Cardiac muscle cell (in vitro differentiated cells and primary cell): ENCODE data around the gene SURF4. TPM values are rescaled to one million over a fixed set of nuclear protein-coding genes. Genes with fewer than 3 reads are reported as not detected.

Experiments
- DNase-seq, 2 donors: peaks; one replicate each; pipeline versions ENCODE4 v3.0.0 to v3.0.0-alpha.2; 2010 to 2017; ENCODE audit warnings: low read depth in 1 of 2, low spot score in 1 of 2
- H3K27ac ChIP-seq: fragments of 200-600 bp; sonication (generic); 2 replicates; pipeline ENCODE4 v1.5.1; 2016
- H3K27me3 ChIP-seq: fragments of 200-600 bp; sonication (generic); 2 replicates; pipeline ENCODE4 v1.6.0; 2016; ENCODE audit warnings: control low read depth
- H3K36me3 ChIP-seq: fragments of 200-600 bp; sonication (generic); 2 replicates; pipeline ENCODE4 v1.5.1; 2016; ENCODE audit warnings: control low read depth
- H3K4me1 ChIP-seq: fragments of 200-600 bp; sonication (generic); 2 replicates; pipeline ENCODE4 v1.8.1; 2017; ENCODE audit warnings: low read depth, mild to moderate bottlenecking, mixed run types
- H3K4me3 ChIP-seq: fragments of 200-600 bp; sonication (generic); 2 replicates; pipeline ENCODE4 v1.5.1; 2016; ENCODE audit warnings: mild to moderate bottlenecking
- H3K9me3 ChIP-seq: fragments of 200-600 bp; sonication (generic); 2 replicates; pipeline ENCODE4 v1.5.1; 2017; ENCODE audit warnings: low read depth, mild to moderate bottlenecking, control low read depth
- polyA plus RNA-seq: library from polyadenylated mRNA; unstranded; fragments of >200 nt; fragmentation: Nextera tagmentation; extraction: Ambion mirVana; gene quantifications from 2 replicates; pipeline ENCODE4 v1.2.1, GENCODE V29; 2016
- total RNA-seq: library from RNA; depleted of rRNA; stranded (reverse); fragments of >200 nt; gene quantifications from 2 replicates; pipeline ENCODE4 v1.2.3, GENCODE V29; 2016
- TF ChIP-seq, protein P1 (sequence below): IDR thresholded peaks from 2 replicates; pipeline ENCODE4 v1.5.1; 2012; ENCODE audit warnings: low read depth, mild to moderate bottlenecking, low read length

SURF4 gene
- total and polyA plus RNA-seq, 2 experiments from 2014 or later = 121 to 200 TPM

DNA sequence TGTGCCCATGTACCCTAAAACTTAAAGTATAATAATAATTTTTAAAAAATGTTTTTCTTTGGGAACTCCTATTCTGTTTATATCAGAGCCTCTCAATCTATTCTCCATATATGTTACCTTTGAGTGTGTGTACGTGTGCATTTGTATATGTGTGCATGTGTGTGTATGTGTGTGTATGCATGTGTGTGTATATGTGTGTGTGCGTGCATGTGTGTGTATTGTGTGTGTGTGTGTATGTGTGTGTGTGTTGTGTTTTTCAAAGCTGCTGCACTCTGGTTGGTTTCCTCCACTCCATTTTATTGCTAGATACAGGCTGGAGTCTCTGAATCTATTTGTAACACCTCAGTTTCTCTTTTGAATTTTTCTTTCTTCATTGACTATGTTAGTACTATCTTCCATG lies 59.9 kb downstream of the SURF4 start:
- TF ChIP-seq, protein P1, sequence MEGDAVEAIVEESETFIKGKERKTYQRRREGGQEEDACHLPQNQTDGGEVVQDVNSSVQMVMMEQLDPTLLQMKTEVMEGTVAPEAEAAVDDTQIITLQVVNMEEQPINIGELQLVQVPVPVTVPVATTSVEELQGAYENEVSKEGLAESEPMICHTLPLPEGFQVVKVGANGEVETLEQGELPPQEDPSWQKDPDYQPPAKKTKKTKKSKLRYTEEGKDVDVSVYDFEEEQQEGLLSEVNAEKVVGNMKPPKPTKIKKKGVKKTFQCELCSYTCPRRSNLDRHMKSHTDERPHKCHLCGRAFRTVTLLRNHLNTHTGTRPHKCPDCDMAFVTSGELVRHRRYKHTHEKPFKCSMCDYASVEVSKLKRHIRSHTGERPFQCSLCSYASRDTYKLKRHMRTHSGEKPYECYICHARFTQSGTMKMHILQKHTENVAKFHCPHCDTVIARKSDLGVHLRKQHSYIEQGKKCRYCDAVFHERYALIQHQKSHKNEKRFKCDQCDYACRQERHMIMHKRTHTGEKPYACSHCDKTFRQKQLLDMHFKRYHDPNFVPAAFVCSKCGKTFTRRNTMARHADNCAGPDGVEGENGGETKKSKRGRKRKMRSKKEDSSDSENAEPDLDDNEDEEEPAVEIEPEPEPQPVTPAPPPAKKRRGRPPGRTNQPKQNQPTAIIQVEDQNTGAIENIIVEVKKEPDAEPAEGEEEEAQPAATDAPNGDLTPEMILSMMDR = no peak
- Histone ChIP-seq H3K27me3 (no peaks in the 10 kb centered on the region), H3K4me3 (no peak overlapping the region), H3K36me3 (no peaks in the 10 kb centered on the region), H3K27ac (no peak overlapping the region), H3K4me1 (no peaks in the 10 kb centered on the region), H3K9me3 (no peaks in the 10 kb centered on the region)
- no peak for DNase-seq

Other genes with a start within 250 kb of the SURF4 start
- 5.6 and 11.9 TPM in 2 replicates for gene GBGT1, start 212.1 kb downstream of the SURF4 start, total RNA-seq
- gene GBGT1, start 212.1 kb downstream of the SURF4 start, polyA plus RNA-seq = 0.87 and 2.8 TPM in 2 replicates
- not detected in 2 replicates for gene OBP2B, start 166.8 kb downstream of the SURF4 start, total RNA-seq
- 0.35 TPM in 1 of 2 replicates, not detected in the other for gene OBP2B, start 166.8 kb downstream of the SURF4 start, polyA plus RNA-seq
- 0.04 and 0.30 TPM in 2 replicates for gene ABO, start 100.9 kb downstream of the SURF4 start, total RNA-seq
- gene ABO, start 100.9 kb downstream of the SURF4 start, polyA plus RNA-seq = 0.12 TPM in 1 of 2 replicates, not detected in the other
- 31.8 and 33.6 TPM in 2 replicates for gene SURF6, start 39.9 kb downstream of the SURF4 start, total RNA-seq
- 25.7 and 26.9 TPM in 2 replicates for gene SURF6, start 39.9 kb downstream of the SURF4 start, polyA plus RNA-seq
- 101 and 125 TPM in 2 replicates for gene MED22, start 27.9 kb downstream of the SURF4 start, total RNA-seq
- 60.6 and 74.9 TPM in 2 replicates for gene MED22, start 27.9 kb downstream of the SURF4 start, polyA plus RNA-seq
- 2,223 and 2,233 TPM in 2 replicates for gene RPL7A, start 27.8 kb downstream of the SURF4 start, total RNA-seq
- gene RPL7A, start 27.8 kb downstream of the SURF4 start, polyA plus RNA-seq = 404 and 480 TPM in 2 replicates
- 32.9 and 38.6 TPM in 2 replicates for gene SURF1, start 19.6 kb downstream of the SURF4 start, total RNA-seq
- 88.2 and 88.3 TPM in 2 replicates for gene SURF1, start 19.6 kb downstream of the SURF4 start, polyA plus RNA-seq
- 38.2 and 49.9 TPM in 2 replicates for gene SURF2, start 19.5 kb downstream of the SURF4 start, total RNA-seq
- gene SURF2, start 19.5 kb downstream of the SURF4 start, polyA plus RNA-seq = 35.1 and 38.3 TPM in 2 replicates
- gene STKLD1, start 306 bp upstream of the SURF4 start, total RNA-seq = 2.0 and 2.2 TPM in 2 replicates
- 5.1 and 7.3 TPM in 2 replicates for gene STKLD1, start 306 bp upstream of the SURF4 start, polyA plus RNA-seq
- 35.7 and 50.2 TPM in 2 replicates for gene REXO4, start 42.0 kb upstream of the SURF4 start, total RNA-seq
- gene REXO4, start 42.0 kb upstream of the SURF4 start, polyA plus RNA-seq = 27.1 and 30.1 TPM in 2 replicates
- gene ADAMTS13, start 46.3 kb upstream of the SURF4 start, total RNA-seq = 12.2 and 16.9 TPM in 2 replicates
- 10.1 and 11.2 TPM in 2 replicates for gene ADAMTS13, start 46.3 kb upstream of the SURF4 start, polyA plus RNA-seq
- 61.7 and 73.8 TPM in 2 replicates for gene CACFD1, start 83.9 kb upstream of the SURF4 start, total RNA-seq
- gene CACFD1, start 83.9 kb upstream of the SURF4 start, polyA plus RNA-seq = 56.6 and 64.0 TPM in 2 replicates
- 2.4 and 8.6 TPM in 2 replicates for gene SLC2A6, start 103.0 kb upstream of the SURF4 start, total RNA-seq
- gene SLC2A6, start 103.0 kb upstream of the SURF4 start, polyA plus RNA-seq = 3.9 and 8.6 TPM in 2 replicates
- not detected in 2 replicates for gene MYMK, start 148.9 kb upstream of the SURF4 start, total RNA-seq
- not detected in 2 replicates for gene MYMK, start 148.9 kb upstream of the SURF4 start, polyA plus RNA-seq
- gene ADAMTSL2, start 158.6 kb upstream of the SURF4 start, total RNA-seq = 27.2 and 38.3 TPM in 2 replicates
- 13.6 and 18.4 TPM in 2 replicates for gene ADAMTSL2, start 158.6 kb upstream of the SURF4 start, polyA plus RNA-seq
- gene FAM163B, start 233.3 kb upstream of the SURF4 start, total RNA-seq = 4.6 and 5.6 TPM in 2 replicates
- gene FAM163B, start 233.3 kb upstream of the SURF4 start, polyA plus RNA-seq = 0.20 TPM in 1 of 2 replicates, not detected in the other